ENCODE data around the gene HOTAIR. TPM values are rescaled to one million over a fixed set of nuclear protein-coding genes. Genes with fewer than 3 reads are reported as not detected.

HOTAIR gene
- total RNA-seq, 1 donor from 2014 or later, result 6.6 TPM

DNA sequence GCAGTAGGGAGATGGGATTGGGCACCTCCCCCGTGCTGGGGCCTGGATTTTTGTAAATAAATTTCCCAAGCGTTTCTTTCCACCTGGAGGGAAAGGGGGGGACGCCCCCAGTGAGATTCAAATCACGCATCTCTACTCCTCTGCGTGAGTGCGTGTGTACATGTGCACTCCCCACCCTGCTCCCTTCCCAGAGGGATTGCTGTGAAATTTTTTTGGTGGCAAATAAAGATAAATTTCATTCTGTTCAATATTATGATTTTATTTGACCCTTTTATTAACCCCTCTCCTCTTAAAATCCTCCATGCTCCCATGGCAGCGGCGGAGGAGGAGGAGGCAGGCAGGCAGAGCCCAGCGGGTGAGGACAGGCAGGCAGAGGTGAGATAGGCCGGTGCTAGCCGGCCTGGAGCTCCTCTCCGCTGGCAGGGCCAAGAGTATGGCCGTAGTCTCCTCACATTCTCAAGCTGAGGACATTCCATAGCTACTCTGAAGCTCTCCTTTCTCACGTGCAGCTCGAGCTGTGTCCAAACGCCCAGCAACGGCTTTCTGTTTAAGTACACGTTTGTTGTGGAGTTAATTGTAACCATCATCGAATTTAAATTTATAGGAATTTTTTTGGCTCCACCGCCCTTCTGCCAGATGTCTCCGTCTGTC, 1.5 kb upstream of the HOTAIR start:
- DNase-seq (ENCODE audit: low spot score), result no peak

DNA sequence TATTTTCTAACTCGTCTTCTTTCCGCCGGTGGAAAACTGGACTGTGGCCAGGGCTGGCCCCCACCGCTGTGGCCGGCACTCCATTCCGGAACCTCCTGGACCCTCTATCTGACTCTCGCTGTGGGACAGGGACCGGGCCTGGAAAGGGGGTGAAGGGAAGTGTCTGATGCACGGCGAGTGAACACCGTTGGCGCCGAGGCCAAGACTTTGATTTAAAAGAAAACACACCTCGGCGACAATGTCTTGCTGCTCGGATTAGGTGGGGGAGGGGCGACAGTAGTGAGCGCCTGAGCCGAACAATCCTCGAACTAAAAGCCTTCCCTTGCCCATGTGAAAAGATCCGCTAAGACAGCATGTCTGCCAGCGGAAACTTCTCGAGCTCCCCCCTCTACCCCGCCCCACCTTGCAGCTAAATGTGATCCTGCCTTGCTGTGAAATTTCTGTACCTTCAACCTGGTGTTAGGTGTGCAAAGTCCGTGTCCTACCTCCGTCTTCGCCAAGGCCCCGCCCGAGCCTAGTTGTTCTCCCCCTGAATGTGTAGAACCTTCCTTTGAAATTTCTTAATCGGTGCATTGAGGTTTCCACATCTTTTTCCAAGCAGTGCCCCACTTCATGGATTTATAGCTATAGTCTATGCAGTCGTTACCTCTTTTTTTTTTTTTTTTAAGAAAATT, 862 bp upstream of the HOTAIR start:
- DNase-seq (ENCODE audit: low spot score), result no peak

DNA sequence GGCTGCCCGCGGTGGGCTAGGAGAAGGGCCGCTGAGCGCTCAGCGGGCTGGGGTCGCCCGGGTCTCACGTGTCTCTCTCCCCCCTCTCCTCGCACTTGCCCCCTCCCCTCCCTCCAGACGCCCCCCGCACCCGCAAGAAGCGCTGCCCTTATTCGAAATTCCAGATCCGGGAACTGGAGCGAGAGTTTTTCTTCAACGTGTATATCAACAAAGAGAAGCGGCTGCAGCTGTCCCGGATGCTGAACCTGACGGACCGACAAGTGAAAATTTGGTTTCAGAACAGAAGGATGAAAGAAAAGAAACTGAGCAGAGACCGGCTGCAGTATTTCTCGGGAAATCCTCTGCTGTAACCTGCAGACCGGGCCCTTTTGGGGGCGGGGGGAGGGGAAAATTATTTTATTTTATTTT, 314 bp upstream of the HOTAIR start:
- DNase-seq (ENCODE audit: low spot score), result no peak

DNA sequence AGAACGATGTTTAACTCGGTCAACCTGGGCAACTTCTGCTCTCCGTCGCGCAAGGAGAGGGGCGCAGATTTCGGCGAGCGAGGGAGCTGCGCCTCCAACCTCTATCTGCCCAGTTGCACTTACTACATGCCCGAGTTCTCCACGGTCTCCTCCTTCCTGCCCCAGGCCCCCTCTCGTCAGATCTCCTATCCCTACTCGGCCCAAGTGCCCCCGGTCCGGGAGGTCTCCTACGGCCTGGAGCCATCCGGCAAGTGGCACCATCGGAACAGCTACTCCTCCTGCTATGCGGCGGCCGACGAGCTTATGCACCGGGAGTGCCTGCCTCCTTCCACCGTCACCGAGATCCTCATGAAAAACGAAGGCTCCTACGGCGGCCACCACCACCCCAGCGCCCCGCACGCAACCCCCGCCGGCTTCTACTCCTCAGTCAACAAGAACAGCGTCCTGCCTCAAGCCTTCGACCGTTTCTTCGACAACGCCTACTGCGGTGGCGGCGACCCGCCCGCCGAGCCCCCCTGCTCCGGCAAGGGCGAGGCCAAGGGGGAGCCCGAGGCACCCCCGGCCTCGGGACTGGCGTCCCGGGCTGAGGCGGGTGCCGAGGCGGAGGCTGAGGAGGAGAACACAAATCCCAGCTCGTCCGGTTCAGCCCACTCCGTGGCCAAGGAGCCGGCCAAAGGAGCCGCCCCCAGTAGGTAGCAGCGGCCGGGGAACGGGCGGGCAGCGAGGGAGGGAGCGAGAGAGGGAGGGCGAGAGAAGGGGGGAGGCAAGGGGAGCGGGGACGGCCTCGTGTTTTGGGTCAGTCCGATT, 1.3 kb downstream of the HOTAIR start:
- DNase-seq (ENCODE audit: low spot score), result no peak

DNA sequence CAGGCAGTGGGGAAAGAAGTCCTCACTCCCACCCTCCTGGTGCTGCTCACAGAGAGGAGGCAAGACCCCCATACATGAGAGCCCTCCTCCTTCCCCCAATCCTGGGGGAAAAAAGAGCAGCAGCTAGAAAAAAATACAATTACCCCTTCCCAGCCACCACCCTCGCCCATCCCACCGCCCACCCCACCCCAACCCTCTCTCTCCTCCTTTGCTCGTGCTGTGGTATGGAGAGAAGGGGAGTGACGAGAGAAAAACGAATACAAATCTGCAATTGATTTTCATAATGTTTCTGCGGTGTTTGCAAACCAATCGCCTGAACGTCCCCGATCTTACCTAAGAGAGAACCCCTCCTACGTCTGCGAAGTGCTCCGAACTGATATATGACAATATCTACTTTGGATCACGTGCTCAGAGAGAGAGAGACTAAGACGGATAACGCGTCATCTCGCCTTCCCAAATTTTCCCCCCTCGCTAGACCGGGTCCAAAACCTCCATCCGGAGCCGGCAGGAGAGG, 2.0 kb downstream of the HOTAIR start, which contains the start of gene HOXC11:
TSS of gene HOXC11 (plus strand) at position 405 of the 514 bp plus-strand sequence. CDS start 116 bp downstream, outside the sequence.
- no peak for DNase-seq (ENCODE audit: low spot score)

DNA sequence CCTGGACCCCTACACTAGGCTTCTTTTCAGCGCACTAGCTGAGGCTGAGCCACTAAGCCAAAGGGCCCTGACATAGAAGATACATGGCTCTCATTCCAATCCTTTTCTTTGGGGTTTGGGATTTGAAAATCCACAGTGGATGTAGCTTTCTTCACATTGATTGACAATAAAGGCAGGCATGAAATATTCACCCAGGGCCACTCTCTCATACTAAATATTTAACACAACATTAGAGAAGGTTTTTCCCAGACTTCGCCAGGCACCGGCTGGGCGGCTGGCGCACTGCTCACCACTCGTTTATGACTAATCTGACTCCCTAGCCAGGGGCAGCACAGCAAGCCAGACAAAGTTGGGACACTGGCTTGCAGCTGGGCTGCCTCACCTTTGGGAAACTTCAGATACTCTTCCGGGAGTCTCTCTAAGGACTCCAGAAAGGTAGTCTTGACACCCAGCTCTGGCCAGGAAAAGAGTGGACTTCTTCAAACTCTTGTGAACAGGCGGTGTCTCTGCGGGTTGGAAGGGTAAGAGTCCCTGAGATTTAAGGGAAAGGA, 2.5 kb downstream of the HOTAIR start:
- DNase-seq (ENCODE audit: low spot score), result no peak

DNA sequence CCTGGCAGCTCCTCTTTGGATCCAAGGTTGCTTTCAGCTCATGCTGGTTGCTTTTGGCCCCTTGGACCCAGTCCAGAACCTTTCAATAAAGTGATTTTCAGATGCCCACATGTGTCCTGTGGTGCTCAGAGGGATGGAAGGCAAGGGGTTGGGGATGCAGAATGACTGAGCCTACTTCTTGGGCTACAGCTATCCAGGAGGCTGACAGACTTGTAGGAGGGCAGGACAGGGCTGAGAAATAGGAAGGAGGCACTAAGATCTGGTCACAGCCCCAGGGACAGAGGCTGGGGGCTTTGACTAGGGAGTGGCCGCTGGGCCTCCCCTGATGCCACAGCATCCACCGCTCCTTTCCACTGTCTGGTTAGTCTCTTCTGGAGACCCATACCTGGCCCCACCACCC, 3.1 kb downstream of the HOTAIR start:
- DNase-seq (ENCODE audit: low spot score), result no peak

DNA sequence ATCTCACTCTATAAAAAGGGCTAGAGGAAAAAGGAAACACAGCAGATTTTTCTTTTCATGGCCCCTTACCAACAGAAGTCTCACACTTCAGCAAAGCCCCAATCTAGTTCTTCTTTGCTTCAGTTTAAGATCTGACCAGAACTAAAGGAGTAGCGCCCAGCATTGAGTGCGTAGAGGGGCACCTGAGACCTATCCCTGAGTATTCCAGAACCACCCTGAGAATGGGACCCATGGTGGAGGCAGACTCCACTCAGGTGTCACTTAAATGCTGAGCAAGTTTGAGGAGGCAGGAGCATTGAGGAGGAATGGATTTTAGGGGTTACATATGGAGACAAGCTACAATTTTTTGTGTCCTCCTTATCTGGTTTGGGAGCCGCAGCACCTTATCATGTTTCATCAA, 3.6 kb downstream of the HOTAIR start:
- DNase-seq (ENCODE audit: low spot score), result no peak

DNA sequence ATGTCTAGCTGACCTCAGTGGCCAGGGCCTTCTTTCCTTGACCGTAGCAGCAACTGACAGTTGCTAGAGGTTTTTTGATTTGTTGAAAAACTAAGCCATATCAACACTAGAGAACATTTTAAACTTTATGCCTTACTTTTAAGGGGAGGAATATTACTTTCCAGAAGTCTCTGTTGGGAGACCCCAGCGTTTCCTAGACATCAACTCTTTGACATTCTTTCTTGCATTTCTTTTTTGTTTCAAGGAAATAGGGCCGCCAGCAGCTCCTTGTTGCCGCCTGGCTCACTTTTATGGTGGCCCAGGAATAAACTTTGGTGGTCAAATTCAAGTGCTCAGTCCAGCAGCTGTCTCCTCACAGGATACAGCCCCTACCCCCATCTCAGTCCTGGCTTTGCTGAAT, 4.3 kb downstream of the HOTAIR start:
- DNase-seq (ENCODE audit: low spot score), result no peak

DNA sequence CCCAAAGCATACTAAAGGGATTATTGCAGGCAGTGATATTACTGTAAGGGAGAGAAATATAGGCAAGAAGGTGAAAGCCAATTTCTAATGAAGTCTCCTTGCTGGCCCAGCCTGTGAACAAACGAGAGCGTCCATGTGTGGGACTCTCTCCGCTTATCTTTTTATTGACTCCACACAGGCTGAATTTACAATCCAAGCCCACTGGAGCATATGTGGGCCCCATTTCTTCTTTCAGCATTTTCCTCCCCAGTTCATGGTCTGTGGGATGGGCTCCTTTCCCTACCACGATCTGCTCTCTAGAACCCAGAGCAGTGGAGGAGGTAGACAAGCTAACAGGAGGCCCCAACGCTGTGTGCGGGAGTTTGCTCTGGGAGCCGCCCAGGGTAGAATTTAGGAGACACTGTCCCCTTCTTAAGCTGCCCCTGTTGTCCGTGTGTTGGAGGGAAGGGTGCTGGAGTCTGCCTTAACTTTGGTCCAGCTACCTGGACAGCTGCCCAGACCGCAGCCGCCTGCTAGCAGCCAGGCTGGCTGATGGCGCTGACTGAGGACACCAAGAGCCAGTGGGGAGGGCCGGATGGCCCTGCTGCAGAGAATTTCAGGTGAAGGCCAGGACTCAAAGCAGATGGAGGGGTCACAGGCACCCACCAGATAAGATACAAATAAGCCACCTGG, 5.0 kb downstream of the HOTAIR start:
- no peak for DNase-seq (ENCODE audit: low spot score)

DNA sequence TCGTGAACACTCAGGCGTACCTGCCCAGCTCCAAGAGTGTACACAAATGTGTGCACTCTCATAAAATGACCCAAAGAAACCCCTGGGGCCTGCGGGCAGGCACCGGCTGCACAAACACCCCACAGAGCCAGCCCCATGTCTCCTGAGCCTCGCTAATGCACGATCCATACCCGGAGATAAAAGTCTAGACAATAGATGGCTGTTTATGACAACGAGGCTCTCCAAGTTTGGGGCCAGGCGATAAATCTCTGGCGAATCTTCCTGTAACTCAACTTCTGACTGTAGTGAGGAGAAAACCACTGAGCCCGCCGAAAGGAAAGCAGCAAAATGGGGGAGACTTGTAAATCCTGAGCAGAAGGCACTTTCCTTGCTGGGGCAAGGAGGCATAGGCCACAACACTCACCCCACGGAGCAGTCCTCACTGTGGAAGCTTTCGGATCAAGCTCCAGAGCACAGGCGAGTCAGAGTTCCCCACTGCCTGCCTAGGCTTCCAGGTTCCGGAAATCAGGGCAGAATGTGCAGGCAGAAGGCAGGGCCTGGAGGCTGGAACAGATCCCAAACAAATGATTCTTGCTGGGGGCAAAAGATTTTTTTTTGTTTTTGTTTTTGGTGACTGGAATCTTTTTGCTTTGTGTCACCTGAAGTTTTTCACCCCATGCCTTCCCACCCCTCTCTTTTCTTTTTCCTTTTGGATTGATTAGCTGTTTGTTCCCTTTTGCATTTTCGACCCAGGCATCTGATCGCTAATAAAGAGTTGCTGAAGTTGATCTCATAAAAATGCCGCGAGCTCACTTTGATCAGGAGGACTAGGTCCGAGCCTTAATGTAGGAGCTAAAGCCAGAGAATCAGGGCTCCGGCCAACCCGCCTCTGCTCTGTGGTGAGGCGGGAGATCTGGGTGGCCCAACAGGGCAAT, 6.3 kb downstream of the HOTAIR start:
- no peak for DNase-seq (ENCODE audit: low spot score)

DNA sequence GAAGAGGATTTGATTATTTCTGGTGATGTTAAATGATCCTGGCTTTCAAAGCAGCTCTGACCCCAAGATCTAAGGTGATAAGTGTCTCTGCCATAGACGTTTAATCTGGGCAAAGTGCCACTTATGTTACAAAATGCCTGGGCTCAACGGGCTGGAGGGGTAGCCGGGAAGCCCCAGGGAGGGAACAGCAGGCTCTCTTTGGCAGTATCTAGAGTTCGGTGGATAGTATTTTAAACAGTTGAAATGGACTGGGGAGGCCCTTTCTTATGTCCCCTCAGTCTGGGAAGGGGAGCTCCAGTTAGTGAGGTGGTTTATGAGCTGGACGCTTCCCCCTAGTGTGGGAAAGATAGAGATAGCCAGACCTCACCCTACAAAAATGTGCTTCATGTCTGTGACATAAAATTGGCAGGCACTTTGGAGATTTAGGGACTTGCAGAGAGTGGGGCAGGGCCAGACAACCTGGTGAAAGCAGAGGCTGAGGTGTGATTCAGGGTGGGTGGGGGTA, 7.3 kb downstream of the HOTAIR start:
- DNase-seq (ENCODE audit: low spot score), result no peak

DNA sequence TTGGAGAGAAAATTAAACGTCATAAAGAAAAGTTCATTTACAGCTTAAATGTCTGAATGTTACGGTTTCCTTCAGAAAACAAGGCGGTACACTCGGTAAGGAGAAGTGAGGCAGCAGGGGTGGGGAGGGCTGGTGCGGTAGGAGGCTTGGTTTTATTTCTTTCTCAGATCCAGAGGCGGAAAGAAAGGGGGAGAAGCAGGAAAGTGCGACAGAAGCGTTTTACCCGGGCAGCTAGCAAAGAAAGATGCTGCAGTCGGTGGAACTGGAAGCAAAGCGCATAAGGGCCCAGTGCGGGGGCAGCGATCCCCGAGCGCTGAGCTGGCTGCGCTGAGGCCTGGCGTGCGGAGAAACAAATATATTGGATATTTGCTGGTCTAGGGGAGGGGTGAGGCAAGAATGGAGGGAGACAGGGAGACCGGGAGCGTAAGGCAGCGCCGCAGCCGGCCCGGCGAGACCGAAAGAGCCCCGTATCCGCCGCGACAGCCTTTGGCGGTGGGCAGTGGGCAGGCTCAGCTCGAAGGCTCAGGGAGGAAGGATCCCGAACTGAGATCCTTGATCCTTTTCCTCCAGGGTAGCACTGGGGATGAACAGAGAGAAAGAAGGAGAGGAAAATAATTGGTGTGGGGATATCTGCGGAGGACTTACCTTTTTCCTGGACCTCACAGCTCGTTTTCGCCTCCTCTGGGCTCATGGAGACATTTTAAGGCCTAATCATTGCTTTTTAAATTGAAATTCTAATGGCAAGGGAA, 8.2 kb downstream of the HOTAIR start:
- DNase-seq (ENCODE audit: low spot score), result no peak

DNA sequence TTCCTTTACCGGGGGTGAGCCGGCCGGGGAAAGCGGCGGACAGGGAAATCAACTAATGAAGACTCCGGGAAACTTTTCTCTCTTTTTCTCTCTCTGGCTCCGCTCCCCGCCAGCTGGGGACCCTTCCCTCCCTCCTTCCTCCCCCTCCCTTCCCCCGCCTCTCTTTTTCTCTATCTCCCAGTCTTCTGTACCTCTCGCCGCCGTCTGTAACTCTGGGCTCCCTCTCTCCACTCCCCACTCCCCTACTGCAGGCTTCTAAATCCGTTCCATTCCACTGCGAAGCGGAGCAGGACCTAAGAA, 8.7 kb downstream of the HOTAIR start:
- no peak for DNase-seq (ENCODE audit: low spot score)

DNA sequence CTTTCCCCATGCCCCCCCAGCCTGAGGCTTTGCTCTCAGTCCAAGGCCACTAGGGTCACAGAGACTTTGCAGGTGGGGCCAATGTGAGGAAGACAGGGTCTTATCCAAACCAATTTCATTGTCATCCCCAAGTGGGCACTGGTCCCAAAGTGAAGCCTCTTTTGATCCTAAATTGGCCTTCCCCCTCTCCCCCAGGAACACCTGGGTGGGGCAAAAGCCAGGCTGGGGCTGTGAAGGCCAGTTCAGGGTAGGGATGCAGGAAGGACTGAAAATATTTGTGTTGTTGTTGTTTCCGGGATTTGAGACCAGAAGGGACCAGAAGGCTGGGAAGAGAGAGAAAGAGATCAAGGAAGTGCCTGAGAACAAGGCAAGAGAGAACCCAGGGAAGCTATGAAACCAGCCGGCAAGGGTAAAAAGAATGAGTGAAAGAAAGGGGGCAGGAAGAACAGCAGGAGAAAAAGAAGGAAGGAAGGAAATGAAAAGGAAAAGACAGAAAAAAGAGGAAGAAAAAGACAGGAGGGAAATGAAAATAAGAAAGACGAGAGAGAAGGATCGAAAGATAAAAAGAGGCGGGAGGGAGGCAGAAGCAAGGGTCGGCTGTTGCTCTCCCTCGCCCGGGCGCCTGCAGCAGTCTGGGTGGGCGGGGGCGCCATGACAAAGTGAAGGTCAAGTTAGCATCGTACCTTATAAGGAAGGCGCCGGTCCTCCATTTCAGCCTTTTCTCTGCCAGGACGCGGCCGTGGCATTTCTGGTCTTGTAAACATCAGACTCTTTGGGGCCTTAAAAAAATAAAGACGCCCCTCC, 9.3 kb downstream of the HOTAIR start:
- DNase-seq (ENCODE audit: low spot score), result peak; percentile 88

DNA sequence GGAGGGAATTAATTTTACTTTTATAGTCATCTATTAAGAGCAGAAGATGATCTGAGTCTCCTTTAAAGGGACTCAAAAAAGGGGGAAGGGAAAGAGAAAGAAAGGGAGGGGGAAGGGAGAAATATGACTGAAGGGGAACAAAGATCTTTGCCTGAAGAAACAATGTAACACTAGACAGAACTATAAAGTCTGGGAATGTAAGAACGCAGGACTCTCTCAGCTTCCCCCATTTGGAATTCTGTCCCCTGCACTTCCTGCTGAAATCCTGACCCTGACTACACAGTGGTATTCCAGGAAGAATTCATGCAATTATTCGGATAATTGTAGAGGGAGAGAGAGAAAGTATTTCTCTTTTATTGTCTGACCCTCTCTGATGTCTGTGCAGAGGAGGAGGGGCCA, 10.4 kb downstream of the HOTAIR start:
- no peak for DNase-seq (ENCODE audit: low spot score)

DNA sequence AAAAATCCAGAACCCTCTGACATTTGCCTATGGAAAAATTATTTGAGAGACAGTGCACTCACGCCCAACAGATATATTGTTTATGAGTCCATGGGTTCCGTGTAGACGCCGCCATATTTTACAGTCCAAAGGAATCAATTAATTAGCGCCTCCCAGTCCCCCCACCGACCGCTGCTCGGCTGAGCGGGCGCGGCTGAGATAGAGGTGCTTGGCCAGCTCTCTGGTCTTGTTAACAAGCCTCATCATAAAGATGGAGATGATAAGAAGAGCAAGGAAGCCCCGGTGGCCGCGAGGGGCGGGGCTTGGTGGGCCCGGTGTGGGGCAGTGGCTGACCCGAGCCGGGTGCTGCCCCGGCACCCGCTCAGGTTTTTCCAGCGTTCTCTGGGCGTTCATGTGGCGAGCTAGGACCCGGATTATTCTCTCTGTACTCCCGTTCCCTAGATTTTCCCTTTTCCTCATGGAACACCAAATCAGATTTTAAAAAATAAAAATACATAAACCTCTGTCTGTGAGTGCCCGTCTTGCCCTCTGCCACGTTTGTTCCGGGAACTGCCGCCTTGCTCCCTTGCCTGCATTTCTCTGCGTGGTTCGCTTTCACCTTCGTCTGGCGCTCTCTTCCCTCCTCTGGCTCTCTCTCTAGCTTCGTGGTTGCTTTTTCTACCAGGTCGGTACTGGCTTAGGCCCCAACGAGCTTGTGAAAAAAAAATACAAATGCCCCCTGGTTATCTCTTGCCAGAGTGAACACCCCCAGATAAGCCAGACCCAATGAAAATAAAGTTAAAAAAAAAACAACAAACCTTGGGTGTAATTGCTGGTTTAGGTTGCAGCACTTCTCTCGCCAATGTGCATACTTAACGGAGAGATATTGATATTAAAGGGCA, 11.1 kb downstream of the HOTAIR start:
- DNase-seq (ENCODE audit: low spot score), result no peak

DNA sequence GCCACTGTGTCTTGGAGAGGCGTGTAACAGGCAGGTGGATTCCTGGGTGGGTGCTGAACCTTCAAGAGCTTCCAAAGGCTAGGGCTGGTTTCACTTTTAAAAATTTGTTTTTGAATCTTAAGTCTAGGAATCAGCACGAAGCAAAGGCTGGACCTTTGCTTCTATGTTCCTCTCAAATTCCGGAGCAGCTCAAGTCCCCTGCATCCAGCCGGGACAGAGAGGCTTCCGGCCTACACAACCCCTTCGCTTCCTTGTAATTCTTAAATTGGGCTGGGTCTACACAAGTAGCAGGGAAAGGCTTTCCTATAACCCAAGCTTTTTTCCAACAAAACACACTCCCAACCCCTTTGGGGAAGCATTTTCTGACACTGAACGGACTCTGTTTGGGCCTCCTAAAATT, 11.7 kb downstream of the HOTAIR start:
- no peak for DNase-seq (ENCODE audit: low spot score)

Measured in ureter (tissue), 1 donor.